ENCODE data around the gene WDHD1.
"Not testable (repeated sequence)": the region's sequence is repeated elsewhere in the genome, so short reads cannot be mapped to it uniquely, and the experiment has no call there.

Gene WDHD1

GRCh38 chr14:54902521-54903420 lies 124.1 kb downstream of the WDHD1 start, which contains the start of gene GCH1:
Gene GCH1 (minus strand): TSS chr14:54902826. CDS start chr14:54902663, 163 bp downstream.
- DNase-seq (ENCODE audit: low spot score), result peak; percentile 74

DNA sequence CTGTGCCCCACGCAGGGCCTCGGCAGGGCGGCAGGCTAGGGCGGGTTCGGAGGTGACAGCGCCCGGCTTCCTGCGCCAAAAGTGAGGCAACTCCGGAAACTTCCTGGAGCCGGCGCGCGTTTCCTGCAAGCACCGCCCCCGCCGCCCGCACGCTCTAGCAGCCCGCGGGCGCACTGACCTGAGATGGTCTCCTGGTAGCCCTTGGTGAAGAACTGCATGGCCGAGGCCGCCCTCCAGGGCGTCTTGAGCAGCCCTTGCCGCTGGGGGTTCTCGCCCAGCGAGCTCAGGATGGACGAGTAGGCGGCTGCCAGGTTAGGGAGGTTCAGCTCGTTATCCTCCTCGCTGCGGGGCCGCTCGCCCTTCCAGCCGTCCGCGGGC lies 124.8 kb downstream of the WDHD1 start:
- peak; percentile 58 for DNase-seq (ENCODE audit: low spot score)

- DNase-seq (ENCODE audit: low spot score), result no peak
These were observed 125.3 kb downstream of the WDHD1 start for GRCh38 chr14:54901380-54902142.

- no peak for DNase-seq (ENCODE audit: low spot score)
These were observed 127.3 kb downstream of the WDHD1 start for GRCh38 chr14:54899573-54899972.

- not testable (repeated sequence) for DNase-seq (ENCODE audit: low spot score)
These were observed 128.9 kb downstream of the WDHD1 start for GRCh38 chr14:54897809-54898555.

DNA sequence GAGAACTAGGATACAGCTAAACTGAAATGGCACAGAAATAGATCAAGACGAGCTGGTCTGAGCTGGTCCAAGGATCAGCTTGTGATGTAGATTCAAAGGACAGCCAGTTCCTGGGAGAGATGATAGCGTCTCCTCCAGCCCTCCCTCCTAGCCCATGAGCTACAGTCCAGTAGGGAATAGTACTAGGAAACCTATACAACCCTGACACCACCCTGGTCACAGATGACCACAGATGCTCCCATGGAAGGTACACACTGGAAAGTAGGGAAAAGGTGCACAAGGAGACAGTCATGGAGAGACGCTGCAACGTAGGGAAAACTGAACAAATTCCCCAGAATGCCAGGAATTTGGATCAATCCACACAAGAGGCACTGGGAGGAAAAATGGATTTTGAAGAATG lies 131.2 kb downstream of the WDHD1 start:
- no peak for DNase-seq (ENCODE audit: low spot score)

DNA sequence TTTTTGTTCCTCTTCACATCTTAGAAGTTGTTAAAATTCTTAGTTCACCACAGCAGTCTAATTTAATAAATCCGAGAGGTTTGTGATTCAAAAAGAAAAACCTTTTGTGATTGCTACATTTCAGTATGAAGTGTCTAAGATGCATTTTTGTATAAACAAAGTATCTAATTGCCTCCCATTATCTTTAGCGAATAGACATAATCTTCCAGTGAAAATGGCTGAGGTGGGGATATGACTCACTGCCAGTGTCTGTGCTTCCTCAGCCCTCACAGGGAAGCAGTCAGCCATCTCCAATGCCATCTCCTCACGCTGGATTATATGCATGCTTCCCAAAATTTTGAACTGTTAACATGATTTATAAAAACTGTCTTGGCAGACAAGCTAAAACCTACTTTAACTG lies 131.9 kb downstream of the WDHD1 start:
- no peak for DNase-seq (ENCODE audit: low spot score)

GRCh38 chr14:54893151-54893760 lies 133.6 kb downstream of the WDHD1 start:
- DNase-seq (ENCODE audit: low spot score), result peak; percentile 45

DNA sequence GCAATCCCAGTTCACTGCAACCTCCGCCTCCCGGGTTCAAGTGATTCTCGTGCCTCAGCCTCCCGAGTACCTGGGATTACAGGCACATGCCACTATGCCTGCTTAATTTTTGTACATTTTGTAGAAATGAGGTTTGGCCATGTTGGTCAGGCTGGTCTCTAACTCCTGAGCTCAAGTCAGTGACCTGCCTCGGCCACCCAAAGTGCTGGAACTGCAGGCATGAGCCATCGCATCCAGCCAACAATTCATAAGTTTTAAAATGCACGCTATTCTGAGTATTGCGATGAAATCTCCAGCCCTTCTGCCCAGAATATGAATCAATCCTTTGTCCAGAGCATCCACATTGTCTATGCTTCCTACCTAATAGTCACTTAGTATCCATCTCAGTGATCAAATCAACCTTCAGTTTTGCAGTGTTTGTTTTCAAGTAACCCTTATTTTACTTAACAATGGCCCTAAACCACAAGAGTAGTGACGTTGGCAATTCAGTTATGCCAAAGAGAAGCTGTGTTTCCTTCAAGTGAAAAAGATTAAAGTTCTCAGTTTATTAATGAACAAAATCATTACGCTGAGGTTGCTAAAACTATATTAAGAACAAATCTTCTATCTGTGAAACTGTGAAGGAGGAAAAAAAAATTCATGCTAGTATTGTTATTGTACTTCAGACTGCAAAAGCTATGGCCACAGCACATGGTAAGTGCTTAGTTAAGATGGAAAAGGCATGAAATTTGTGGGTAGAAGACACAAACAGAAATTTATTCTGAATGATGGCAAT lies 135.2 kb downstream of the WDHD1 start:
- DNase-seq (ENCODE audit: low spot score), result no peak

DNA sequence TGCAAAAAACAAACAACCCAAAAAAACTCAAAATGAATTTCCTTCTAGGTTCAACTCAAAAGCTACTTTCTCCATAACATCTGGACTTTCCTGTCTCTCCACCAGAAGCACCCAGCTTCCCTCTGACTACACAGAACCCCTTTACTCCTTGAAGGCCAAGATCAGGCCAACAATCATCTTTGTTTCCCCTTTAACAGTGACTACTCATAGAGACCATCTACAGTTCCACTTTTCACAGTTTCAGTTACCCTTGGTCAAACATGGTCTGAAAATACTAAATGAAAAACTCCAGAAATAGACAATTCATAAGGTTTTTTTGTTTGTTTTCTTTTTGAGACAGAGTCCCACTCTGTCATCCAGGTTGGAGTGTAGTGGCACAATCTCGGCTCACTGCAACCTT lies 136.1 kb downstream of the WDHD1 start:
- DNase-seq (ENCODE audit: low spot score), result no peak

- no peak for DNase-seq (ENCODE audit: low spot score)
These were observed 137.0 kb downstream of the WDHD1 start for GRCh38 chr14:54889919-54890318.

Measured in hematopoietic multipotent progenitor cell treated with erythropoietin and hydrocortisone succinate and interleukin-3 and kit ligand, for 17 days (in vitro differentiated cells).